ENCODE data around the gene SCYL3.

GRCh38 chr1:169906938-169907337 is 13.2 kb upstream of the SCYL3 start:
- TF ChIP-seq, protein P1, sequence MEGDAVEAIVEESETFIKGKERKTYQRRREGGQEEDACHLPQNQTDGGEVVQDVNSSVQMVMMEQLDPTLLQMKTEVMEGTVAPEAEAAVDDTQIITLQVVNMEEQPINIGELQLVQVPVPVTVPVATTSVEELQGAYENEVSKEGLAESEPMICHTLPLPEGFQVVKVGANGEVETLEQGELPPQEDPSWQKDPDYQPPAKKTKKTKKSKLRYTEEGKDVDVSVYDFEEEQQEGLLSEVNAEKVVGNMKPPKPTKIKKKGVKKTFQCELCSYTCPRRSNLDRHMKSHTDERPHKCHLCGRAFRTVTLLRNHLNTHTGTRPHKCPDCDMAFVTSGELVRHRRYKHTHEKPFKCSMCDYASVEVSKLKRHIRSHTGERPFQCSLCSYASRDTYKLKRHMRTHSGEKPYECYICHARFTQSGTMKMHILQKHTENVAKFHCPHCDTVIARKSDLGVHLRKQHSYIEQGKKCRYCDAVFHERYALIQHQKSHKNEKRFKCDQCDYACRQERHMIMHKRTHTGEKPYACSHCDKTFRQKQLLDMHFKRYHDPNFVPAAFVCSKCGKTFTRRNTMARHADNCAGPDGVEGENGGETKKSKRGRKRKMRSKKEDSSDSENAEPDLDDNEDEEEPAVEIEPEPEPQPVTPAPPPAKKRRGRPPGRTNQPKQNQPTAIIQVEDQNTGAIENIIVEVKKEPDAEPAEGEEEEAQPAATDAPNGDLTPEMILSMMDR (conservative IDR thresholded peaks at IDR 0.05; ENCODE audit: low read depth, low read length) = no peak
- no peak for TF ChIP-seq EZH2 (IDR thresholded peaks at IDR 0.05; ENCODE audit: low read length, unreplicated experiment)
- no peak for TF ChIP-seq EZH2phosphoT487 (IDR thresholded peaks at IDR 0.05; ENCODE audit: borderline replicate concordance, low read length)
